NCI-H146 treated with DMSO at 0.1 percent for 48 hours (cell line): ENCODE results near the gene APC2.
"Not testable (repeated sequence)": the region's sequence is repeated elsewhere in the genome, so short reads cannot be mapped to it uniquely, and the experiment has no call there.

ENCODE experiments used
- DNase-seq: peaks from one replicate; lab custom pipeline; 2025; ENCODE audit not compliant: unreplicated experiment; lab: John Stamatoyannopoulos, UW

Gene APC2

DNA sequence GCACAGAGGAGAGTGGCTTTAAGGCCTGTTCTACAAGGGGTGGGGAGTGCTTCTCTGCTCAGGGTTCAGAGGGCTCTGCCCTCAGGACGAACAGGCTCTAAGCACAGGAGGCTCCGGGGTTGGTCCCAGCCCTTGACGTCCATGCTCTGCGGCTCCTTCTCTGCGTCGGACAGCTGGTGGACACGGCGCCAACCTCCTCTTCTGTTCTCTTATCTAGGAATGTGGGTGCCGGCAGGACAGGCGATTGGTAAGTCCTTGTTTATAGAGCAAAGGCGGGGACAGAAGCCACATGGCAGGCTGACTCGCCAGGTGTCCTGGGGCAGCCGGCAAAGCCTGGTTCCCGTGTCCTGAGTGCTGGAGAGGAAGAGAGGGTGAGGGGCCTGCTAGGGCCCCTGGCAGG is 20.2 kb upstream of the APC2 start:
- DNase-seq = no peak

DNA sequence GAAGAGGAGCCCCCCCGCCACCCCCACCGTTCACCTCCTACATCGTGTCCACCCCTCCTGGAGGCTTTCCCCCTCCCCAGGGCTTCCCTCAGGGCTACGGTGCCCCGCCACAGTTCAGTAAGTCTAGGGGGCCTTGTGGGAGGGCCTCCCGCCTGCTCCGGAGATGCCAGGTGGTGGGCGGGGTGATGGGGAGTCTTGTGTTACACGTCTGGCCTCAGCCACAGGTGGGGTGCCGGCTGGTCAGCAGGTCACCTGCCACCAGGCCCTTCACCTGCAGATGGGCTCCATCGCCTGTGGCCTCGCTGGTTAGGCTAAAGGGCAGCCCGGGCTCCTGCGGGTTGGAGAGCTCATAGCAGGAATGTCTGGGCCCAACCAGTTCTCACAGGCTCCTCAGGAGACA is 19.7 kb upstream of the APC2 start:
- no peak for DNase-seq

DNA sequence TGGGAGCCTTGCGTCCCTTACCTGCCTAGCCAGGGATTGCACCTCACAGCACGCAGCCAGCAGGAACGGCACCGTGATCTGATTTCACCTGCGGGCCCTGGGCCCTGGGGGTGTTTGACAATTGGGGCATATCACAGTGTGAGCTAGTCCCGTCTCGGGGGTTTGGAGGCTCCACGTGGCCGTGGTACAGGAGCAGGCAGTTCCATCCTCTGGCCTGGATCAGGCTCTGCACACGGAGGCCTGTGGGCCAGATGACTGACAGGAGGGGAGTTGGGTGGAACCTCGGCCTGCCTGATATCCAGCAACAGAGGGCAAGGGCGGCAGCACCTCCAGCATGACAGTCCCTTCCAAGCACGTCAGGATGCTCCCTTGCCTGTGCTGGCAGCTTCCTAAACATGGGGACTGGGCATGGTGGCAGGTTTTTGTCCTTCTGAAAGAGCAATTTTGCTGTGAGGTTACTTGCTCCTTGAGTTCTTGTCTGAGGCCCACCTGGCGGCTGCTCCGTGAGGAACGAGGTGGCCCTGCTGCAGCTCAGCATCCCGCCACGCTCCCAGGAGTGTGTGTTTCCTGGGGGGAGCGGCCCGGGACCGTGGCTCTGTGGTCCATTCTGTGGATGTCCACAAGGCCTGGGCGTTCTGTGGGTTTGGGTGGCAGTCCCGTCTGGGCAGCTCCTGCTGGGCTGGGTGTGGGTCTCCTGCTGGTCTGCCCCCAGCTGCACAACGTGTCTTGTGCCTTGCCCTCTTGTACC is 18.0 kb upstream of the APC2 start:
- no peak for DNase-seq

DNA sequence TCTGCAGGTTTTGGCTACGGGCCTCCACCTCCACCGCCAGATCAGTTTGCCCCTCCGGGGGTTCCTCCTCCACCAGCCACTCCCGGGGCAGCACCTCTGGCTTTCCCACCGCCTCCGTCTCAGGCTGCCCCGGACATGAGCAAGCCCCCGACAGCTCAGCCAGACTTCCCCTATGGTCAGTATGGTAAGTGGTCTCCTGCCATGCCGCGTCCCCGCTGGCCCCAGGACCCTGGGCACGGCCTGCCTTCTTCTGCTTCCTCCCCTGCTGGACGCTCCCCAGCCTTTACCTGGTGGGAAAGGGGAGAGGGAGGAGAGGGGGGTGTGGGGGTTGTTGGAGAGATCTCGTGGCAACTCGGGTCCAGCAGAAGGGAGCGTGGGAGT is 17.4 kb upstream of the APC2 start:
- DNase-seq = no peak

DNA sequence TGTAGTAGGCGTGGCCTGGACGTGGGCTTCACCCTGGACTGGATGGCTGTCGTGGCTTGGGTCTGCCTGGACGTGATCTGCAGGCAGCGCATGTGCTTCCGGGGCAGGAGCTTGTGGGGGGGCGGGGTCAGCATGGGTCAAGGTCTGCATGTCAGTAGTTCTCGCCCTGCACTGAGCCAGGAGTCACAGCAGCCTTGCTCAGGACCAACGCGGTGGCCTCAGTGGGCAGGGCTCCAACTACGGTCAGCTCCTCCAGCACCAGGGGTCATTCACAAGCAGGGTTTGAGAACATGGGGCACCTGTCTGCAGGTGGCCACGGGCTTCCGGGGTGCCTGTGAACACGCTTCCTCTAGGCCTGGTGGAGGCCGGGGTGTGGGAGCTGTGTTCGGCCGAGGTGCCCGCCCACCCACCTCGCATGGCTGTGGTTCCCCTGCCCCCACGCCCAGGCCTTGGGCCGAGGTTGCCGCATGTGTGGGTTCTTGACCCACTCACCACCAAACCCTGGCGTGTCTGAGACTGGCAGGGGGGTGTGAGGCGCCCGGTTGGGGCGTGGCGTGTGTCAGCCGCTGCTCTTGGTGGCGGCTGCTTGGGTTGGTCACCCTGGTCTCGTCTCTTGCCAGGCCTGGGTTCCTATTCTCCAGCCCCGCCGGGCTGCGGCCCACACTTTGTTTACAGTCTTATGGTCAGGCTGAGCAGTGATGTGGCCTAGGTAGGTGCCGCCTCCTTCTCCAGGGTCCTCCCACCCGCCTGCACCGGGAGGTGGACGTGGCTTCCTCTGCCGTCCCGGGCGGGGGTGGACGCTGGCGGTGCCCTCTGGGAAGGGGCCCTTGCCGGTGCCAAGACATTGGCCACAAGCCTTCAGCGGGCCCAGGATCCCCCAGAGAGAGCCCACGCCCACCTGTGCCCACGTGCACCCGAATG is 16.5 kb upstream of the APC2 start:
- DNase-seq = no peak

DNA sequence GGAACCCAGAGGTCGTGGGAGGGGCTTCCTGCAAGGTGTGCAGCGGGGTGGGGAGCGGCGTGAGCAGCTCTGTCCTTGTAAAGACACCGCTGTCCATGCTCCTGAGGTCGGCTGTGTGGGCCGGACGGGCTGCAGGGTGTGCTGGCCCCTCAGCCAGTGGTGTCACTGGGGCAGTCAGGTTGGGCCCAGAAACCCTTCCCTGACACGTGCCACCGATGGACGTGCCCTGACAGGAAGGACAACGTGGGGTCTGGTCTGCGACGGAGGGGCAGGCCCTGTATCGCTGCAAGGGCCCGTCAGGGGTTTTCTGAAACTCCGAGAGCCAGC is 15.9 kb upstream of the APC2 start:
- DNase-seq = no peak

DNA sequence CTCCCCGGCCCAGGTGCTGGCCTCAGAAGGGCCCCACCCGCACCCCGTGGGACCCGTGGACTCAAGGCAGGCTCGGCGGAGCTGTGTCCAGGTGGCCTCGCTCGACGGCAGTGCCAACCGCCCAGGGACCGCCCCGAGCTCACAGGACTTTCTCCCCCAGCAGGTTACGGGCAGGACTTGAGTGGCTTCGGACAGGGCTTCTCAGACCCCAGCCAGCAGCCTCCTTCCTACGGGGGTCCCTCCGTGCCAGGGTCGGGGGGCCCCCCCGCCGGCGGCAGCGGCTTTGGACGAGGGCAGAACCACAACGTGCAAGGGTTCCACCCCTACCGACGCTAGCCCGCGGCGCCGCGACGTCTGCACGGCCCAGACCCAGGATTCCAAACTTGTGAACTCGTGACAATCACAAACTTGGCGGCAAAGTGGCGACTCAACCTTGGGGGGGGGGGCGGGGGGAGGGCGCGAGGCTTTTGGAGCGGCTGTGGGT is 15.3 kb upstream of the APC2 start:
- DNase-seq = no peak

DNA sequence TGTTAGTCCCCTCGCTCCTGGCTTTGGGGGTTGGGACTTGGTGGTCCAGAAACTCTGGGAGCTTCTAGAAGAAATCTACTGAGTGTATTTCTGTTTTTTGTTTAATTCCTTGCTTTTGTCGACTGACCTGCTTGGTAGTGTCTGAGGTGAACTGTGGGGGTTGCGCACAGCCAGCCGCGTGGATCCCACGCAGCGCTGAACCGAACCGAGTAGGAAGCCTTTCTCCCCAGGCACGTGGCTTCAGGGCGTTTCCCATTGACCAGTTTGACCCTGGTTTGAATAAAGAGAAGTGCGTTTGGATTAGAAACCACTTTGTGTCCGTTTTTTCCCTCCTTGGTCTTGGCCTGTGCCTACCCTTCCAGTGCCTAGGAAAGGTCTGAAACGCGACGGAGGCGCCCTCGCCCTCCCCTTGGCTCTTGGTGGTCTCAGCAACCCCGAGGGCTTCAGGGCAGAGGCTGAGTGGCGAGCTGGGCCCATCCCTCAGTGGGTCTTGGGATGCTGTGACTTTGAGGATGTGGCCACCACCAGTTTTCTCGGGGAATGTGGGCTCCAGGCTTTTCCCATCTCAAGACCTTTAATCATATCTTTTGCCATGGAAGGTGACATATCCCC is 14.4 kb upstream of the APC2 start:
- no peak for DNase-seq

DNA sequence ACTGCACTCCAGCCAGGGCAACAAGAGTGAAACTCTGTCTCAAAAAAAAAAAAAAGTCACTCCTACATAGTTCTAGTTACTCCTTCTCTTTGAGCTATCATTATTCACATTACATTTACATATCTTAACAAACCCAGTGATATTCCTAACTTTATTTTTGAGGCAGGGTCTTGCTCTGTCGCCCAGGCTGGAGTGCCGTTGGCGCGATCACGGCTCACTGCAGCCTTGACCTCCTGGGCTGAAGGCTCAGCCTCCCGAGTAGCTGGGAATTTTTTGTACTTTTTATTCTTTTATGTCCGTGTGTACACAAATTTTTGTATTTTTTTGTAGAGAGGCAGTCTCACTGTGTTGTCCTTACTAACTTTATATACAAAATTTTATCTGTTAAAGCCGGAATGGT is 12.3 kb upstream of the APC2 start:
- no peak for DNase-seq

DNA sequence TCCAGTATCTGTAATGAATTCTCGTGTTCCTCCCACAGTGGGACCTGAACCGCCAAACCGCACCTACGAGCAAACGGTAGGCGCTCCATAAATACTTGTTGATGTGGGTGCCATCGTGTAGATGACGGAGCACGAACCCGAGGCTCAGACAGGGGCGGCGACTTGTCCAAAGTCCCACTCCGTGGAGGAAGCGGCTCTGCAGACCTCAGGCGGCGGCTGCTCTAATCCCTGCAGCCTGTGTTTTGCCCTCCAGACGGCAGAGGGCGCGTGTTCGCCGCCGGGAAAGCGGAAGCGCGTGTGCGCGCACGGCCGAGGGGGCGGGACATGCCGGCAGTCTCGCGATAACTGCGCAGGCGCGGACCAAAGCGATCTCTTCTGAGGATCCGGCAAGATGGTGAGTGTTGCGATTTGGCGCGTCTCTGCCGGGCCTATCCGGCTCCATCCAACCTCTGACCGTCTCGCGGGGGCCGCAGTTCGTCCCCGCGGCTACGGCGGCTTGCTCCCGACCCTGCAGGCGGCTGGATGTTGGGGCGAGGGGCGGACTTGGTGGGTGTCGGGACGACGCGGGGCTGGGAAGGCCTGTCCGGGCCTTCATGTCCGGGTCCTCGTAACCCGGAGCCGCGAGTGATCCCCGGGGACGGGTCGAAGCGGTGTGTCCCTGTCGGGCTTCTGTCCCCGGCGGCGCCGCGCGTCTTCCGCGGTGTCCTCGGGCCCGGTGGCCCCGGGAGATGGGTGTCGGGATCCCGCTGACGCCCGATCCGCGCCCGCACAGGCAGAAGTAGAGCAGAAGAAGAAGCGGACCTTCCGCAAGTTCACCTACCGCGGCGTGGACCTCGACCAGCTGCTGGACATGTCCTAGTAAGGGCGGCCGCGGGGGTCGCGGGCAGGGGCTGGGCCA is 11.6 kb upstream of the APC2 start, which contains the start of gene RPS15:
Gene RPS15, plus strand, starts transcription at position 362 of the 898 bp plus-strand sequence. Its CDS starts 30 bp downstream, at position 392.
- DNase-seq = peak; percentile 56

DNA sequence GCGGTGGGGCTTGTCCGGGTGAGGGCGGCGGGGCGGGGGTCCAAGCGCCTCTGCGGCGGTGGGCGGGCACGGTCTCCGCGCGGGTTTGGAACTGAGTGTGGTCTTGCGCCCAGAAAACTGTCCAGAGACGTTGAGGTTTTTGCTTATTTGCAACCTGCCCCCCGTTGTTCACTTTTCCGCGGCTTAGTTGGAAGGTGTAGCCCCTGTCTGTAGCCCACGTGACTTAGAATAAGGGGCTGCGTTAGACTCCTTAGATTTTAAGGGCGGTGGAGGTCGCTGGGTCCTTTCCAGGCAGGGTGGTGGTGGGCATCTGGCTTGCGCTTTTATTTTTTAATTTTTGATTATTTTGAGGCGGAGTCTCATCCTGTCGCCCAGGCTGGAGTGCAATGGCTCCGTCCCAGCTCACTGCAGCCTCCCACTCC is 11.0 kb upstream of the APC2 start:
- no peak for DNase-seq

DNA sequence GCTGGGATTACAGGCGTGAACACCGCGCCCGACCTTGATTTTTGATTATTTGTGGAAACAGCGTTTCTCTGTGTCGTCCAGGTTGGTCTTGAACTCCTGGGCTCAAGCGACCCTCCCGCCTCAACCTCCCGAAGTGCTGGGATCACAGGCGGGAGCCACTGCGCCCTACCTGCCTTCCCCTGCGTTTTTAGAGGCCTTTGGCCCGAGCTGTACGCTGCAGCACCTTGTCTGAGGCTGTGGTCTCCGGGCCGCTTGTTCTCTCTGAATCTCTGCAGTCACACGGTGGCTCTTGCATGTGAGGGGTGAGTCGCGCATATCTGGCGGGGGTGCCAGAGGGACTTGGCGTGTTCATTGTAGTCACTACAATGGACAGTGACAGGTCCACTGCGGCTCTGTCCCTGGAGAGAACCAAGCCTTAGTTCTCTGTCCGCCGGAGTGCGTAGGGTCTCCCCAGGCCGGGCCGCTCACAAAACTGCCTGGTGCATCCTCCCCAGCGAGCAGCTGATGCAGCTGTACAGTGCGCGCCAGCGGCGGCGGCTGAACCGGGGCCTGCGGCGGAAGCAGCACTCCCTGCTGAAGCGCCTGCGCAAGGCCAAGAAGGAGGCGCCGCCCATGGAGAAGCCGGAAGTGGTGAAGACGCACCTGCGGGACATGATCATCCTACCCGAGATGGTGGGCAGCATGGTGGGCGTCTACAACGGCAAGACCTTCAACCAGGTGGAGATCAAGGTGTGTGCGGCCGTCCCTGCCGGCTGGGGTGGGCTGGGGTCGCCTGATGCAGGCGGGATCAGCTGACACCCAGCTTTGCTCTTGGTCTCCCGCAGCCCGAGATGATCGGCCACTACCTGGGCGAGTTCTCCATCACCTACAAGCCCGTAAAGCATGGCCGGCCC is 10.2 kb upstream of the APC2 start:
- DNase-seq = not testable (repeated sequence)

DNA sequence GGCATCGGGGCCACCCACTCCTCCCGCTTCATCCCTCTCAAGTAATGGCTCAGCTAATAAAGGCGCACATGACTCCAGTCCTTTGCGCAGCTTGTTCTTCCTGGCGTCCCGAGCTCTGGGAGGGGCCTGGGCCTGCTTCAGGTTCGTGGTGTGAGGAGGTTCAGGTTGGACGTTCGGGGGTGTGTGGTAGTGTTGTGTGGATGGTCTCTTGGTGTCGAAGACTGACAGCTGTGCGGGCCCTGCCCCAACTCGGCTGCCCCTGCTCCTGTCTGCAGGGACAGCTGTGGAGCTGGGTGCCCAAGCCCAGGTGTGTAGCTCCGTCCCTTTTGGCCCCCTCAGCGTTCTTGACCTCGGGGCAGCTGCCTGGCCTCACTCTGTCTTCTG is 9.5 kb upstream of the APC2 start:
- no peak for DNase-seq

DNA sequence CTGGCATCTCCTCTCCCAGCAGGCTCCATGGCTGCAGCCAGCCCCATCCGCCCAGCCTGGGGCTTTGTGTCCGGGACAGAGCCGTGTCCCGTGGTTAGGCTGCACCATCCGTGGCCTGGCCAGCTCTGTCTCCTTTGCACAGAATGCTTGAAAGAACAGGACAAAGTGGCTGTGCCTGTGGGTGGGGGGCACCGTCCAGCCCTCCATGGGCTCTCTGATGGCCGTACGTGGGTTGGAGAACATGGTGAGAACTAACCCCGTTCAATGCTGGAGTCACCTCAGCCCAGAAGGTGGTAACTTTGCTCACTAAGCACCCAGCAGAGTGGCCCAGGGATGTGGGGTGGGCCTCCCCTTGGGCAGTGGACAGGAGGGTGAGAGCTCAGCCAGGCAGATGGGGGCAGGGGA is 8.9 kb upstream of the APC2 start:
- DNase-seq = no peak

DNA sequence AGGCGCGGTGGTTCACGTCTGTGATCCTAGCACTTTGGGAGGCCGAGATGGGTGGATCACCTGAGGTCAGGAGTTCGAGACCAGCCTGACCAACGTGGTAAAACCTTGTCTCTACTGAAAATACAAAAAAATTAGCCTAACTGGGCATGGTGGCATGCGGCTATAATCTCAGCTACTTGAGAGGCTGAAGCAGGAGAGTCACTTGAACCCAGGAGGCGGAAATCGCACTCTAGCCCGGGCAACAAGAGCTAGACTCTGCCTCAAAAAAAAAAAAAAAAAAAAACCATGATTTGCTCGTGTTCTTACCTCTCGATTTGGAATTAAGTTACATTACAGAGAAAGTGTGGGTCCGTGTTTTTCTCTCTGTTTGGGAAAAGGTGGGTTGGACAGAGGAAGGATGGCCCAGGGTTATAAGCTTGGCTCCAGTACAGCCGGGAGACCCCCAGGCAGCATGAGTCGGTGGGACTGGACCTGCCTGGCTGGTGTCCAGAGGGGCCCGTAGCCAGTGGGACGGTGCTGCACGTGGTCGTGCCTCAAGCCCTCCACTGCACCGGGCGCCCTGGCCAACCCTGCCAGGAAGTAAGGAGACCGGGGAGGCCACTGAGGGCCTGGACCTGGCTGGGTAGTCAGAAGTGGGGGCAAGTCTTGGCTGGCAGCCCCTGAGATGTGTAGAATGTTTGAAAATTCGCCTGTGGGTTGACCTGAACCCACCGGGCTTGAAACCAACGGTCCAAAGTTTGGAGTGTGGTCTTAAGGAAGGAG is 8.1 kb upstream of the APC2 start:
- DNase-seq = no peak

DNA sequence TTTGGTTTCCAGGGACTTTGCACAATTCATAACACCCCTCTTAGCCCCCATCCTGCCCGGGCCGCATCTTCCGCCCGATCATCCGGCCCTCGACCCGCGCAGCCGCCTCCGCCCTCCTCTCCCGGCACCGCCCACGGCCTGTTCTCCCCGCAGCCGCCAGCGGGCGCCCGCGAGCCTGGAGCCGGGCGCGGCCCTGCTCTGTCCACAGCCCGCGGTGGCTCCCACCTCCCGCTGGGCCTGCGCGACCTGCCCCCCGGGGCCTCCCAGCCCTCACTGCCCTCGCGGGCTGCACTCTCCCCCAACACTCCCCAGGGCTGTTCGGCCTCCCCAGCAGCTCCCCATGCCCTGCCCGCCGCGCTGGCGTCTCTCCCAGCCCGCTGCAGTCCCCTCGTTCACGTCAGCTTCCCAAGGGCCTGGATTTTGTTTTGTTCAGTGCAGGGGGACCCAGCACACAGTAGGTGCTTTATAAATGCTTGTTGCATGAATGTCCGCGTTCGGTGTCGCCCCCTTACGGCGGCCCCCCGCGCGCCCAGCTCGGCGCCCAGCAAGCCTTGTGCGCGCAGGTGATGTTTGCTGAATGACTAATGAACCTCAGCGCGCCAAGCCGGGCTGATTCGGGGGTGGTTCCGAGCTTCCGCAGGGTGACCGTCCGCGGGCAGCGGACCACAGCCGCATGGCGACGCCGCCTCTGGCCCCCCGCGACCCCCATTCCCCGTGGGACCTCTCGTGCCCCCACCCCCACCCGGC is 4.6 kb upstream of the APC2 start:
- no peak for DNase-seq

DNA sequence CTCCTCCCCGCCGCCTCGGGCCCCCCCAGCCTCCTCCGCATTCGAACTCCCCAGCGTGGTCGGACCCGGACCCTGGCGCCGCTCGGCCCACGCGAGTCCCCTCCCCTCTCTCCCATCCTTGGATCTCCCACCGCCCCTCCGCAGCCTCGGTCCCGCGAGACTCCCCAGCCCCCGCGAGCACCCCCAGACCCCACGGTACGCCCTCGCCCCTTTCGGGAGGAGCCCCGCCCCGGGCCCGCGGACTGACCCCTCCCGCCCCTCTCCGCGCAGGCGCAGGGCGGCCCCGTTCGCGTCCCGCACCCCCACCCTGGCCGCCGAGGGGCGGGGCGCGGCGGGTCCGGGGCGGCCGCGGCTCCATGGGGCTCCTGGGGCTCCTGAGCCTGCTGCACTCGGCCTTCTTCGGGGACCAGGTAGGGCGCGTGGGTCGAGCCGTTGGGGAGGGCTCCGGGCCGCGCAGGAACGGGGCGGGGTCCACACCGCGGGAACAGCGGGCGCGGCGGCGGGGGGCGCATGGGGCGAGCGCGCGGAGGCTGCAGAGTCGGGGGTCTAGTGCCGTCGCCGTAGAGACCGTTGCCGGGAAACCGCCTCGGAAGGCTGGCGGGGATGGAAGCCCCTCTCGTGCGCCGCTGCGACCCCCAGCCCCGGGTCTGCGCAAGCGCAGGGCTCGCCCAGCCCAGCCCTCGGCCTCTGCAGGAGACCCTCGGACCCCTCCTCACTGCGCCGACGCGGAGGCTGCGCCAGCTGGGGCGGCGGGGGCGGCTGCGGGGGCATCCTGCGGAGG is 3.8 kb upstream of the APC2 start:
- peak; percentile 21 for DNase-seq
